Measurements from ENCODE around the gene RPL14.

DNA sequence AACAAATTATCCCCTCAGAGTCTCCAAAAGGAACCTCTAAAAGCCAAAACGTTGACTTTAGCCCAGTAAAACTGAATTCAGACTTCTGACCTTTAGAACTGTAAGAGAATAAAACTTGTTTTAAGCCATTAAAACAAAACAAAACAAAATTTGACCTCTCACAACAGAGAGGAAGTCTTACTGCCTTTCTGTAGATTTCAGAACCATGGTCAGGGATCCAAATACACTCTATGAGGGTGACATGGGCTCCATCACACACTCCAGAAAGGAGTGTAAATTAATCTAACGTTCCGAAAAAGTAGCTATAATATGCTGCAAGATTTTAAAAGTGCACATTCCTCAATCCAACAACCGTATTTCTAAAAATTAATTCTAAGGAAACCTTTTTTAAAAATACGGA, 19.2 kb upstream of the RPL14 start:
- TF ChIP-seq POLR2A (IDR thresholded peaks at IDR 0.05) (no peak), CTCF (IDR thresholded peaks at IDR 0.05) (no peak)

All from prostate gland (tissue), 2 donors.